GM21381 (cell line): Measurements from ENCODE around the gene TNPO2.

ENCODE experiments used
- ATAC-seq: cut with Tn5 transposase; IDR thresholded peaks from one replicate; pipeline ENCODE4 v1.9.1; 2021; ENCODE audit warnings: mild to moderate bottlenecking, moderate library complexity; ENCODE audit not compliant: unreplicated experiment

TNPO2 gene

GRCh38 chr19:12723641-12724426 is at the start of gene TNPO2:
TSS of gene TNPO2 (minus strand) at chr19:12723932. CDS start at chr19:12720977, 2,955 bp downstream.
- no peak for ATAC-seq

GRCh38 chr19:12772323-12772722 is 48.6 kb upstream of the TNPO2 start:
- ATAC-seq: no peak

DNA sequence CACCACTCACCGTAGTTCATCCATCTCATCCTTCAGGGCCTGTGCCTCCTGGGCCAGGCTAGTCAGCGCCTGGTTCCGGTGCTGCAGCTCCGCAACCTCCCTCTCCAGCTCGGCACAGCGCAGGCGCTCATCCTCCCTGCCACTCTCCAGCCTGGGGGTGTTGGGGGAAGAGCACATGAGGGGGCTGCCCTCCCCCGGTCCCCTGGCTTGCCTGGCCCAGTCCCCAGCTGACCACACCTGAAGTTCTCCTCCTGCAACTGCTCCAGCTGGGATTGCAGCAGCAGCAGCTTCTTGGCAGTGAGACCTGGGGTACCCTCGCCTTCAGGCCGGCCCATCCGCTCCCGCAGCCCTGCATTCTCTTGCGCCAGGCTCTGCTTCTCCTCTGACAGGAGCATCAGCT is 47.2 kb upstream of the TNPO2 start:
- no peak for ATAC-seq

- no peak for ATAC-seq
Observed at GRCh38 chr19:12769689-12770088, 46.0 kb upstream of the TNPO2 start.

GRCh38 chr19:12767666-12768065 is 43.9 kb upstream of the TNPO2 start:
- no peak for ATAC-seq

DNA sequence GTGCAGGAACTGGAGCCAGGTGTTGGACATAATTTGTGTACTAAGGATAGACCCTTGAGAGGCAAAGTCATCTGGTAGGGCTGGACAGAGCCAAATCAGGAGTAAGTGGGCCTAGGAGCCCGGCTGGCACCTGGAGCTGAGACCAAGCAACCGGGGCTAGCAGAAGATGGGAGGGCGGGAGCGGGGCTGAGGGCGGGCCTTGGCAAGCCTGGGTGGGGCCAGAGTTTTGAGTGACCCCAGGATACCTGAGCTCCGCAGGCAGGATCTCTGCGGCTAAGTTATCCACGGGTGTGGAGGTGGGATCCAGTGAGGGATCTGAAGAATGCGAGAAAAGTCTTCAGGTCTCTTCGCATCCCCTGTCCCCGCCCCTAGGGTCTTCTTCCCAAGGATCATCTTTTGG is 43.4 kb upstream of the TNPO2 start:
- ATAC-seq: no peak

- ATAC-seq: no peak
Observed at GRCh38 chr19:12766051-12766521, 42.4 kb upstream of the TNPO2 start.

DNA sequence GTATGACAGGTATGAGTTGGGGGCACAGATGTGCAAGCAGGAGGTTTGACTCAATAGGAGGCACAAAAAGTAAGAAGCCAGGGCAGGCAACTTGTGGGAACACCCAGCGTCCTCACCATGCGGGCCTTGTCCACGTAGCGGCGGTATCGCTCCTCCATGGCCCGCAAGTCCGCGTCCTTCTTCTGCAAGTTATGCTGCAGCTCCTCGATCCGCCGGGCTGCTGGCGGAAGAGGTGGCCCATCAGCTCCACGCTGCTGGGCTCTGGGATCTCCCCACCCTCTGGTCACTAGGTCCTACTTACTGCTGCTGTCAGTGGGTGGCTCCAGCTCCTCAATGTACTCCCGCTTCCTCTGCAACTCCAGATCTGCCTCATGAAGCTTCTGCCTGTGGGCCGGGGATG is 41.0 kb upstream of the TNPO2 start:
- no peak for ATAC-seq

GRCh38 chr19:12763100-12763499 is 39.4 kb upstream of the TNPO2 start:
- no peak for ATAC-seq

DNA sequence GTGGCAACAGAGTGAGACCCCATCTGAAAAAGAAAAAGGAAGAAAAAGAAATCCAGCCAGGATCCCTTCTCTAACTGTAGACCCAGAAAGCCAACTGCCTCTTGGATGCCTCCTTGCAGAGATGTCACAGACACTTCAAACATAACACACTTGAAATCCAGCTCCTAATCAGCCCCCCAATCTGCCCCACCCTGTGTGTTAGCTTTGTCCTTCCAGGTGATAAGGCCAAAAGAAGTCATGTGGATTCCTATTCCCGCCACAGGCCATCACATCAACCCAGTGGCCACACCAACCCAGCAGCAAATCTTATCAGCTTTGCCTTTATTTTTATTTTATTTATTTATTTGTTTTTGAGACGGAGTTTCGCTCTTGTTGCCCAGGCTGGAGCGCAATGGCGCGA is 36.0 kb upstream of the TNPO2 start:
- no peak for ATAC-seq

DNA sequence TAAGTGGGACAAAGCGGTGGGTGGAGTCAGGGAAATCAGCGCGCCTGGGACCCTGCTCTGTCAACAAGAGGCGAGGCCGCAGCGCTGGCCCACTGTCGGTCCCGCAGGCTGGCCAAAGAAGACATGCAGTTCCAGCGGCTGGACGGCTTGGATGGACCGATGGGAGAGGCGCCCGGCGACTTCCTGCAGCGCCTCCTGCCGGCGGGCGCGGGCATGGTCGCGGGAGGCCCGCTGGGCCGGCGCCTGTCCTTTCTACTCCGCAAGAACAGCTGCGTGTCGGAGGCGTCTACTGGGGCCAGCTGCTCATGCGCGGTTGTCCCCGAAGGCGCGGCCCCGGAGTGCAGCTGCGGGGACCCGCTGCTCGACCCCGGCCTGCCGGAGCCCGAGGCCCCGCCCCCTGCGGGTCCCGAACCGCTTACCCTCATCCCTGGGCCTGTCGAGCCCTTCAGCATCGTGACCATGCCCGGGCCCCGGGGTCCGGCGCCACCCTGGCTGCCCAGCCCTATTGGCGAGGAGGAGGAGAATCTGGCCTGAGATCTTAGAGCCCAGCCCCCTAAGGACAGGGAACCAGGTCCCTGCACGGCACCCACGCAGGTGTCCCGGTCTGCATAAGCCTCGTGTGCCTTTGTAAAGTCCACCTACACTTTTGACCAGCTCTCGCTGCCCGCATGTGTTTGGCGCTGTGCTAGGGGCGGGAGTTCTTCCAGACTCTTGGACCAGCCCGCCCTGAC is 34.0 kb upstream of the TNPO2 start:
- no peak for ATAC-seq

DNA sequence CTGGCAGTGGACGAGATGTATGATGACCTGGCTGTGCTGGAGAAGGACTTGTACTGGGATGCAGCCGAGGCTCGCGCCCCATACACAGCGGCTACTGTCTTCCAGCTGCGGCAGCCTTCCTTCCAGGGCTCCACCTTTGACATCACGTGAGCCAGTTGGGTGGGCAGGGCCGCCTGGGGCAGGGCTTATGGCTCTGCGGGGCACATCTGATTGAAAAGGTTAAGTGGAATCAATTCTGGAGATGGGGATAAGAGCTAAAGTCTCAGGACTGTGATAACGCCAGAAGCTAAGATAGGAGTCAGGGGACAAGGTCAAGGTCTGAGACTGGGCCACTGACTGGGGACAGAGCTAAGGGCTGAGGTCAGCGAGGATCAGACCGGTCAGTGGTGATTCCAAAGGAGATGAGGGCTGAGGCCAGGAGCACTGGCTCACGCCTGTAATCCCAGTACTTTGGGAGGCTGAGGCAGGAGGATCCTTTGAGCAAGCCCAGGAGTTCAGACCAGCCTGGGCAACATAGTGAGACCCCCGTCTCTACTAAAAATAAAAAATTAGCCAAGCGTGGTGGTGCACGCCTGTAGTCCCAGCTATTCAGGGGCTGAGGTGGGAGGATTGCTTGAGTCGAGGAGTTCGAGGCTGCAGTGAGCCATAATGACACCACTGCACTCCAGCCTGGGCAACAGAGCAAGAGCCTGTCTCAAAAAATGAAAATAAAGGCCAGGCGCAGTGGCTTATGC is 32.6 kb upstream of the TNPO2 start:
- ATAC-seq: no peak

DNA sequence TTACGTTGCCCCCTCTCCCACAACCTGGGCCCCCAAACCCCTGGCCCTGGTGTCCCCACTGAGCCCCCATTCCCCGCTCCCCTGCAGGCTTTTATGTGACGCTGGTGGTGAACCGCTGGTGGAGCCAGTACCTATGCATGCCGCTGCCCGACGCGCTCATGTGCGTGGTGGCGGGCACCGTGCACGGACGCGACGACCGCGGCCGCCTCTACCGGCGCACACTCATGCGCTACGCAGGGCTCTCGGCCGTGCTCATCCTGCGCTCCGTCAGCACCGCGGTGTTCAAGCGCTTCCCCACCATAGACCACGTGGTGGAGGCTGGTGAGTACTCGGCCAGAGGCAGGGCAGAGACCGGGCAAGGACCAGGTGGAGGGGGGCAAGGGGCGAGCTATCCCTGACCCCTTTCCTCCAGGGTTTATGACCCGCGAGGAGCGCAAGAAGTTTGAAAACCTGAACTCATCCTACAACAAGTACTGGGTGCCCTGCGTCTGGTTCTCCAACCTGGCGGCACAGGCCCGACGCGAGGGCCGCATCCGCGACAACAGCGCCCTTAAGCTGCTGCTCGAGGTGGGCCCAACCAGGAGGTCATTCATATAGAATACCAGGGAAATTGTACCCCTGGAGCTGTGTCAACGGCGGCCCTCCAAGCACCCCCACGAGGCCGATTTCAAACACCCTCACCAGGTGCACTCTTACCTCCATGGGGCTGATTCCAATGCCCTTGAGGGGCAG is 30.9 kb upstream of the TNPO2 start:
- no peak for ATAC-seq

- no peak for ATAC-seq
Observed at GRCh38 chr19:12752056-12752781, 28.5 kb upstream of the TNPO2 start.

DNA sequence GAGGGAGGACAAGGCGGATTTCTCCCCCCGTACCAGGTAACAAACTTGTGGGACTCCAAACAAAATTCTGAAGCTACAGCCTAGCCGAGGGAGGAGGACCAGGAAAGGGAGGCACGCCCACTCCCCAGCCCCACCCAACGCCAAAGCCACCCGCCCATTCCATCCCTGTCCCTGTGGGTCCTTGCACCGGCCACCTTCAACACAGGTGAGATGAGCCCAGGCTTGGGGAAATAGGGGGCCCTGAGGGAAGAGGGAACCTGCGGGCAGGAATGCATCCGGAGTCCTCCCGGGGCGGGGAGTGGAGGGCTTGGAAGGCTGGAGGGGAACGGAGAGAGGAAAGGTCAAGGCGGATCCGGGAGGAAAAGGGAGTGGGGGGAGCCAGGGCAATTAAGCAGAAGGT is 27.9 kb upstream of the TNPO2 start, which contains the start of gene BEST2:
BEST2 (plus strand) TSS at position 157 of the 400 bp plus-strand sequence. CDS start 802 bp downstream, outside the sequence.
- ATAC-seq: no peak

- ATAC-seq: no peak
Observed at GRCh38 chr19:12750851-12751250, 27.1 kb upstream of the TNPO2 start.

- no peak for ATAC-seq
Observed at GRCh38 chr19:12749938-12750521, 26.3 kb upstream of the TNPO2 start.

DNA sequence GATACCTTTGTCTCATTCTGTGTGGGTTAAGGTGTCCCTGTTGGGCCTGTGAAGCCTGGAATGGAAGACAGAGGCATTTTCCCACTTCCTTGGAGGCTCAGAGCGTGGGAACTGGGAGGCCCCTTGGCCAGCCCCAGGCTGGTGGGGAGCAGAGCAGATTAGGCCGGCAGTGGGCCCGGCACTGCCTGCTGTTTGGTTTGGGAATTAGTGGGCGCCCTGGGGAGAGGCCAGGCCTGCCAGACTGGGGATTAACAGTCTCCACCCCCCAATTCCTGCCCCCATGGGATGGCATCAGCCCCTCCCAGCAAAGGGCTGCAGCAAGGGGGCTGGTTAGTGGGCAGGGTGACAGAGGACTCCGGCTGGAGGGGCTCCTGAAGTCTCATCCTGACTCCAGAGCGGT is 24.8 kb upstream of the TNPO2 start:
- no peak for ATAC-seq

DNA sequence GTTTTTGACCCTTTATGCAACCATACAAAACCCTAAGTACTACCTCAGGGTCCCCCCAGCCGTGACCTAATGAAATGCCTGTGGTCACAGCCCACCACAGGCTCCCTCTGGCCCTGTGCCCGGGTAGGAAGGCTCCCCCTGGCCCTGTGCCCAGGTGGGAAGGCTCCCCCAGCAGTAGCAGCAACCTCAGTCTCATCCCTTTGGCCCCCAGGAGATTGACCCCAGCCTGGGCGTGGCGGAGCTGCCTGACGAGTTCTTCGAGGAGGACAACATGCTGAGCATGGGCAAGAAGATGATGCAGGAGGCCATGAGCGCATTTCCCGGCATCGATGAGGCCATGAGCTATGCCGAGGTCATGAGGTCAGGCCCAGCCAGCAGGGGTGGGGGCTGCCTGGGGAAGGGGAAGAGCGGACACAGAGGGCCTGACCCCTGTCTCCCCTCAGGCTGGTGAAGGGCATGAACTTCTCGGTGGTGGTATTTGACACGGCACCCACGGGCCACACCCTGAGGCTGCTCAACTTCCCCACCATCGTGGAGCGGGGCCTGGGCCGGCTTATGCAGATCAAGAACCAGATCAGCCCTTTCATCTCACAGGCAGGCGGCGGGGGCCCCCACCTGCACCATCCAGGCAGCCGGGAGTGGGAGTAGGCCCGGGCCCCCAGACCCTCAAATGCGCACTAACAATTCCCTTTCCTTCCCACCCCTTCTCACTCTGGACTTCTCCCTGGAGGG is 21.6 kb upstream of the TNPO2 start:
- no peak for ATAC-seq
